Measurements from ENCODE around the gene HDAC9.

GRCh38 chr7:18715988-18716387 is 220.4 kb downstream of the HDAC9 start:
- TF ChIP-seq EZH2 (IDR thresholded peaks at IDR 0.05) (no peak), POLR2AphosphoS5 (IDR thresholded peaks at IDR 0.05; ENCODE audit: borderline replicate concordance, low read depth, low read length) (no peak)

Measured in SK-N-MC (cell line).